HG02970 (cell line): Measurements from ENCODE around the gene THRA.

Source experiments
- ATAC-seq: cut with Tn5 transposase; IDR thresholded peaks from one replicate; pipeline ENCODE4 v1.9.1; 2021; ENCODE audit warnings: mild to moderate bottlenecking, moderate library complexity, moderate number of reproducible peaks; ENCODE audit not compliant: unreplicated experiment, low FRiP score

THRA gene

GRCh38 chr17:40110026-40110845, 47.5 kb downstream of the THRA start:
- ATAC-seq = no peak

- peak; percentile 45 for ATAC-seq
Measured at GRCh38 chr17:40111221-40112128, 48.7 kb downstream of the THRA start.

GRCh38 chr17:40112191-40112711, 49.5 kb downstream of the THRA start:
- ATAC-seq = no peak

GRCh38 chr17:40112718-40113109, 49.9 kb downstream of the THRA start:
- no peak for ATAC-seq

- ATAC-seq = peak; percentile 73
Measured at GRCh38 chr17:40113110-40113906, 50.5 kb downstream of the THRA start.

- no peak for ATAC-seq
Measured at GRCh38 chr17:40113907-40114245, 51.1 kb downstream of the THRA start.

- no peak for ATAC-seq
Measured at GRCh38 chr17:40115101-40115436, 52.3 kb downstream of the THRA start.

- ATAC-seq = peak; percentile 61
Measured at GRCh38 chr17:40121181-40122135, 58.7 kb downstream of the THRA start, which contains the start of gene MSL1. TSS of gene MSL1 (plus strand) at chr17:40121971. CDS start at chr17:40122613, 642 bp downstream.

GRCh38 chr17:40122136-40122998, 59.6 kb downstream of the THRA start:
- peak; percentile 15 for ATAC-seq

GRCh38 chr17:40122999-40123810, 60.4 kb downstream of the THRA start:
- ATAC-seq = peak; percentile 8

- no peak for ATAC-seq
Measured at GRCh38 chr17:40123811-40124114, 61.0 kb downstream of the THRA start.

- no peak for ATAC-seq
Measured at GRCh38 chr17:40124279-40125141, 61.7 kb downstream of the THRA start.

- no peak for ATAC-seq
Measured at GRCh38 chr17:40129498-40129897, 66.7 kb downstream of the THRA start.

- ATAC-seq = no peak
Measured at GRCh38 chr17:40130352-40131042, 67.7 kb downstream of the THRA start.

- ATAC-seq = no peak
Measured at GRCh38 chr17:40134184-40134583, 71.4 kb downstream of the THRA start.

- no peak for ATAC-seq
Measured at GRCh38 chr17:40135817-40136216, 73.1 kb downstream of the THRA start.
